Endothelial cell of umbilical vein (primary cell): ENCODE data around the gene SRGAP1.

ENCODE experiments used
- CTCF ChIP-seq, 2 donors: IDR thresholded peaks; 1 replicate in 1 of 2; 2 replicates in 1 of 2; pipeline ENCODE4 v1.5.1; 2011; ENCODE audit warnings: low read length in 2 of 2, mild to moderate bottlenecking in 2 of 2, moderate library complexity in 2 of 2, control low read depth in 1 of 2, inconsistent platforms in 1 of 2, low read depth in 1 of 2; ENCODE audit not compliant: insufficient read depth in 1 of 2; ENCODE audit errors: extremely low read depth in 1 of 2
- EZH2 ChIP-seq: IDR thresholded peaks from 2 replicates; pipeline ENCODE4 v1.6.1; 2012; ENCODE audit warnings: borderline replicate concordance, low read depth, mild to moderate bottlenecking, moderate library complexity, low read length, inconsistent platforms; ENCODE audit not compliant: severe bottlenecking
- FOS ChIP-seq: IDR thresholded peaks from 2 replicates; pipeline ENCODE4 v1.6.1; 2011; ENCODE audit warnings: mild to moderate bottlenecking, low read length, moderate library complexity, borderline replicate concordance; ENCODE audit not compliant: insufficient read depth
- GATA2 ChIP-seq: IDR thresholded peaks from 2 replicates; pipeline ENCODE4 v1.7.0; 2011; ENCODE audit warnings: low read depth, mild to moderate bottlenecking, moderate library complexity, mixed read lengths, low read length; ENCODE audit not compliant: insufficient read length, insufficient read depth
- JUN ChIP-seq: IDR thresholded peaks from 2 replicates; pipeline ENCODE4 v1.6.1; 2011; ENCODE audit warnings: borderline replicate concordance, low read depth; ENCODE audit not compliant: insufficient read length, insufficient read depth
- MAX ChIP-seq: IDR thresholded peaks from 2 replicates; pipeline ENCODE4 v1.6.1; 2011; ENCODE audit not compliant: insufficient read depth, insufficient read length
- MYC ChIP-seq: IDR thresholded peaks from one replicate; pipeline ENCODE4 v1.6.1; 2011; ENCODE audit warnings: mild to moderate bottlenecking, low read depth, low read length
- POLR2A ChIP-seq: IDR thresholded peaks from 2 replicates; pipeline ENCODE4 v1.6.1; 2012; ENCODE audit warnings: low read depth, mild to moderate bottlenecking, control low read depth, low read length
- POLR2AphosphoS5 ChIP-seq: IDR thresholded peaks from 2 replicates; pipeline ENCODE4 v1.6.1; 2012; ENCODE audit warnings: low read depth, mild to moderate bottlenecking, control low read depth, low read length, moderate library complexity; ENCODE audit not compliant: insufficient read depth

- no peak for TF ChIP-seq CTCF (IDR thresholded peaks at IDR 0.05; ENCODE audit: extremely low read depth in 1 of 2, insufficient read depth in 1 of 2, low read depth in 1 of 2, low read length in 2 of 2)
- TF ChIP-seq POLR2AphosphoS5: no peak
- no peak for TF ChIP-seq POLR2A
- TF ChIP-seq GATA2: no peak
- TF ChIP-seq MYC: no peak
- TF ChIP-seq EZH2: no peak
- TF ChIP-seq JUN: no peak
- no peak for TF ChIP-seq MAX
- no peak for TF ChIP-seq FOS
Observed at GRCh38 chr12:64016521-64016920, 172.0 kb downstream of the SRGAP1 start.
